ENCODE measurements around the gene ZNF629.
"Not testable (repeated sequence)": the region's sequence is repeated elsewhere in the genome, so short reads cannot be mapped to it uniquely, and the experiment has no call there.

ZNF629 gene
- total RNA-seq: 2.1 to 8.2 (median 5.6) reads per million in 4 donors

GRCh38 chr16:30786936-30787612, at the start of gene ZNF629:
Gene ZNF629 (minus strand): TSS chr16:30787205. CDS start chr16:30784482, 2,723 bp downstream.
- DNase-seq: no peak

GRCh38 chr16:30834130-30834740, 47.2 kb upstream of the ZNF629 start:
- DNase-seq: no peak

- DNase-seq: no peak
Measured at GRCh38 chr16:30830072-30830417, 43.0 kb upstream of the ZNF629 start.

GRCh38 chr16:30829130-30830071, 42.4 kb upstream of the ZNF629 start:
- DNase-seq: no peak

GRCh38 chr16:30821891-30822290, 34.9 kb upstream of the ZNF629 start:
- no peak for DNase-seq

GRCh38 chr16:30821441-30821840, 34.4 kb upstream of the ZNF629 start:
- not testable (repeated sequence) for DNase-seq

- no peak for DNase-seq
Measured at GRCh38 chr16:30820952-30821421, 34.0 kb upstream of the ZNF629 start.

- DNase-seq: no peak
Measured at GRCh38 chr16:30816769-30817168, 29.8 kb upstream of the ZNF629 start.

- no peak for DNase-seq
Measured at GRCh38 chr16:30813821-30814189, 26.8 kb upstream of the ZNF629 start.

GRCh38 chr16:30809675-30810074, 22.7 kb upstream of the ZNF629 start:
- DNase-seq: not testable (repeated sequence)

- not testable (repeated sequence) for DNase-seq
Measured at GRCh38 chr16:30808890-30809426, 22.0 kb upstream of the ZNF629 start.

GRCh38 chr16:30808146-30808545, 21.1 kb upstream of the ZNF629 start:
- DNase-seq: no peak

- peak in 3 of 5 donors; percentile 30 to 48 (median 35) for DNase-seq
Measured at GRCh38 chr16:30805370-30806169, 18.6 kb upstream of the ZNF629 start.

GRCh38 chr16:30805056-30805369, 18.0 kb upstream of the ZNF629 start:
- DNase-seq: no peak

GRCh38 chr16:30802936-30803335, 15.9 kb upstream of the ZNF629 start:
- DNase-seq: no peak

- no peak for DNase-seq
Measured at GRCh38 chr16:30797670-30798309, 10.8 kb upstream of the ZNF629 start.

GRCh38 chr16:30794634-30795033, 7.6 kb upstream of the ZNF629 start:
- DNase-seq: no peak

- no peak for DNase-seq
Measured at GRCh38 chr16:30793508-30794069, 6.6 kb upstream of the ZNF629 start.

GRCh38 chr16:30787613-30788378, 791 bp upstream of the ZNF629 start:
- no peak for DNase-seq

- DNase-seq: no peak
Measured at GRCh38 chr16:30786115-30786935, 680 bp downstream of the ZNF629 start.
